Tibial nerve (tissue), 4 donors: ENCODE measurements around the gene RINL. TPM values are rescaled to one million over a fixed set of nuclear protein-coding genes. Genes with fewer than 3 reads are reported as not detected.
A peak's percentile ranks its signal among the peaks of the same experiment; 100 is the strongest.

Source experiments
- DNase-seq, 2 donors: peaks; one replicate each; pipeline ENCODE4 v3.0.0-alpha.2; 2019; ENCODE audit warnings: low spot score in 2 of 2
- H3K27ac ChIP-seq, 4 donors: fragments of 200-600 bp; sonication (generic) in 3 of 4; one replicate each; pipeline ENCODE4 v1.5.1; 2017 to 2019; ENCODE audit warnings: mild to moderate bottlenecking in 1 of 4
- H3K27me3 ChIP-seq, 2 donors: fragments of 200-600 bp; sonication (generic) in 1 of 2; one replicate each; pipeline versions ENCODE4 v1.5.1 to v1.6.0; 2017 to 2019
- H3K36me3 ChIP-seq, 3 donors: fragments of 200-600 bp; sonication (generic); one replicate each; pipeline ENCODE4 v1.5.1; 2018 to 2019
- H3K4me1 ChIP-seq, 4 donors: fragments of 200-600 bp; sonication (generic) in 3 of 4; one replicate each; pipeline ENCODE4 v1.5.1; 2017 to 2019
- H3K4me3 ChIP-seq, 4 donors: fragments of 200-600 bp; sonication (generic) in 3 of 4; one replicate each; pipeline ENCODE4 v1.5.1; 2017 to 2019; ENCODE audit warnings: mild to moderate bottlenecking in 1 of 4, moderate library complexity in 1 of 4
- H3K9me3 ChIP-seq, 4 donors: fragments of 200-600 bp; sonication (generic) in 3 of 4; one replicate each; pipeline ENCODE4 v1.5.1; 2017 to 2019
- EP300 ChIP-seq, 2 donors: sonication (generic); formaldehyde crosslinking; IDR thresholded peaks; one replicate each; pipeline ENCODE4 v1.6.1; 2017; ENCODE audit warnings: antibody characterized with exemption in 2 of 2, mild to moderate bottlenecking in 1 of 2
- POLR2A ChIP-seq, 2 donors: fragments of 450-650 bp; IDR thresholded peaks; one replicate each; pipeline ENCODE4 v1.6.1; 2017; ENCODE audit warnings: antibody characterized with exemption in 2 of 2, mild to moderate bottlenecking in 2 of 2, moderate library complexity in 2 of 2
- WGBS, 2 donors: methylation state at CpG; one replicate each; pipeline ENCODE4 v1.1.5; 2018; 5-methylcytosine and 5-hydroxymethylcytosine counted together
- total RNA-seq, 4 donors: library from RNA; depleted of rRNA; stranded (reverse); fragments of >200 nt; gene quantifications; one replicate each; pipeline ENCODE4 v1.1.0, GENCODE V29; 2016
- TF ChIP-seq, protein P1 (sequence below), 5 experiments: fragments of 200-600 bp in 3 of 5; fragments of 450-650 bp in 2 of 5; sonication (generic) in 3 of 5; IDR thresholded peaks; one replicate each; pipeline ENCODE4 v1.5.1; 2016 to 2019; ENCODE audit warnings: antibody characterized with exemption in 5 of 5, mild to moderate bottlenecking in 3 of 5, moderate library complexity in 2 of 5

RINL gene
- total RNA-seq, 4 donors from 2014 or later, result 8.4 to 28.8 (median 11.6) TPM

DNA sequence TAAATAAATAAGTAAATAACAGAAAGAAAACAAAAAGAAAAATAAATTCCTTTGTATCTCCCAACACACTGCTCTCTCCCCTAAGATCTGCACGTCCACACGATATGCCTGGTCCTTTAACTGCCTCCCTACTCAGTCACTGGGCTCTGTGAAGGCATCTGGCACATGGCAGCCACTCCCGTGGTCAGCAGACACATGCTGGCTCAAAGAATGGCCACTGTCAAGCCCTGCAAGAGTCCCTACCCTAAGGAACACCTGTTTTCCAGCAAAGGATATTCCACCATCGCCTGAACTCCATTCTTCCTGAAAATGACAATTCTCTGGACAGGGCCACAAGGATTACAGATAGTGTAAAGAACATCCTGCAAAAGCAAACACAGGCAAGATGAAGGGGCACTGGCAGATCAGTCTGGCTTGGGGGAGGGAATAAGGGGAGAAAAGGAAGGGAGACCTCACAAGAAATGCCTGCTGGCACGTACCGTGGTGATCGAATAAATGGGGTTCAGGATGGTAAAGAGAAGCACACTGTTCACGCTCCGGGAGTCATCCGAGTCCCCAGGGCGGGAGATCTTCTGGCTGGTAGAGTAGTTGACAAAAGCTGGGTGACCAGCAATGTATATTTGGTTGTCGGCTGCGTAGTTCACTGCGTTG, 32.6 kb downstream of the RINL start:
- H3K27me3 ChIP-seq, result no peaks in the 10 kb centered on the region
- no peak overlapping the region for H3K27ac ChIP-seq
- no peaks in the 10 kb centered on the region for H3K9me3 ChIP-seq
- no peak overlapping the region for H3K4me3 ChIP-seq
- DNase-seq, result no peak
- TF ChIP-seq POLR2A (IDR thresholded peaks at IDR 0.05) (no peak), EP300 (IDR thresholded peaks at IDR 0.05) (no peak)
- TF ChIP-seq, protein P1, sequence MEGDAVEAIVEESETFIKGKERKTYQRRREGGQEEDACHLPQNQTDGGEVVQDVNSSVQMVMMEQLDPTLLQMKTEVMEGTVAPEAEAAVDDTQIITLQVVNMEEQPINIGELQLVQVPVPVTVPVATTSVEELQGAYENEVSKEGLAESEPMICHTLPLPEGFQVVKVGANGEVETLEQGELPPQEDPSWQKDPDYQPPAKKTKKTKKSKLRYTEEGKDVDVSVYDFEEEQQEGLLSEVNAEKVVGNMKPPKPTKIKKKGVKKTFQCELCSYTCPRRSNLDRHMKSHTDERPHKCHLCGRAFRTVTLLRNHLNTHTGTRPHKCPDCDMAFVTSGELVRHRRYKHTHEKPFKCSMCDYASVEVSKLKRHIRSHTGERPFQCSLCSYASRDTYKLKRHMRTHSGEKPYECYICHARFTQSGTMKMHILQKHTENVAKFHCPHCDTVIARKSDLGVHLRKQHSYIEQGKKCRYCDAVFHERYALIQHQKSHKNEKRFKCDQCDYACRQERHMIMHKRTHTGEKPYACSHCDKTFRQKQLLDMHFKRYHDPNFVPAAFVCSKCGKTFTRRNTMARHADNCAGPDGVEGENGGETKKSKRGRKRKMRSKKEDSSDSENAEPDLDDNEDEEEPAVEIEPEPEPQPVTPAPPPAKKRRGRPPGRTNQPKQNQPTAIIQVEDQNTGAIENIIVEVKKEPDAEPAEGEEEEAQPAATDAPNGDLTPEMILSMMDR (IDR thresholded peaks at IDR 0.05), result no peak
- H3K4me1 ChIP-seq, result peaks cover 0 to 67% (median 28%) of the 10 kb centered on the region in 4 donors
- 87 to 91% methylated on average over 14 of the region's 14 CpGs for WGBS, 2 donors
- H3K36me3 ChIP-seq, result peaks cover 22 to 73% (median 66%) of the 10 kb centered on the region in 3 donors

DNA sequence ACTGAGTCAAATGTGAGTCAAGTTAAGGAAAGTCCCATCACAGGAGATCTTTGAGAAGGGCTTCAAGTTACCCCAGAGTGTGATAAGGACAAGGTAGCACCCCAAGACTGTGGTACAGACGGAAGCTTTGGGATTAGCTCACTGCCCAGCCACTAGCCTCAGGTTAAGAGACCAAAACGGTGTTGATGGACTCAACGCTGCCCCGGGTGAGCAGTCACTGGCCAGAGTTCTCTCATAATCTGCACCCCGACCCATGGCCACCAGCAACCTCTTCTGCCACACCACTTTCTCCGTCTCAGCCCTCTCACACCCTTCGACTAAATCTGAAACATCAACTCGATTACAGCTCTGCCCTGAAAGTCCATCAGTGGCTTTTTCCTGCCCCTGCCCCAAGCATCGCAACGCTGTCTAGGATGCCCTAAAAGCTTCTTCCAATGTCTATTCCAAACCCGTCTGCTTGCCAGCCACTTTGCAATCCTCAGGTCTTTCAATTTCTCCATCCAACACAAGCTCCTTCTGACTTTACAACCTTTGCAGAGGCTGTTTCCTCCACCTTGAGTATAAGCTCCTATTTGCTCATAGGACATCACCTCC, 33.9 kb downstream of the RINL start:
- TF ChIP-seq POLR2A (IDR thresholded peaks at IDR 0.05) (no peak), EP300 (IDR thresholded peaks at IDR 0.05) (no peak)
- TF ChIP-seq, protein P1 (IDR thresholded peaks at IDR 0.05), result no peak
- Histone ChIP-seq H3K36me3 (peaks cover 22 to 86% (median 77%) of the 10 kb centered on the region in 3 donors), H3K27me3 (no peaks in the 10 kb centered on the region), H3K9me3 (no peaks in the 10 kb centered on the region), H3K4me3 (no peak overlapping the region), H3K27ac (no peak overlapping the region), H3K4me1 (peaks cover 0 to 69% (median 28%) of the 10 kb centered on the region in 4 donors)
- 91 to 93% methylated on average over 11 of the region's 11 CpGs for WGBS, 2 donors
- no peak for DNase-seq

DNA sequence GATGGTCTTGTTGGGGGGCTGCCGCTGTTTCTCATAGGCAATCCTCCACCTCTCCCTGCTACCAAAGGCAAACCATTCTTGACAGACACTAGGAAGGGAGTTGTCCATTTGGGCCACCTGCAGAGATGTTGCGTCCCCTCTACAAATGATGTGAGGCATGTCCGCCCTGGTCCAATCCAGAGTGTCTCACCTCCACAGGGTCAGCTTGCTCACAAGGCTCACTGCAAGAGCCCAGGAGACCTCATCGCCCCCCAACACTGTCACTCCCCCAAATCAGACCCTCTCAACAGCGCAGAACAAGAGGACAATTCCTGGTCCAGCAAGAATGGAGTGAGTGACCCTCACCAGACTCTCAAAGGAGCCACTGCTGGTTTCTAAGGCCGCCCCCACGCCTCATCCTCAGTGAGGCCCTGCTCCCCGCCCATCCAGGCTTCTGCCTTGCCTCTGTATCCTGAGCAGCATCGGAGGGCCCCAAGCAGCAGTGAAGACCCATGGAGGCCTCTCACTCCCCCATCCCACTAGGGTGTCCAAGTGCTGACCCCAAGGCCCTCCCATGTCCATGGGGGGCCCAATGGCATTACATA, 34.8 kb downstream of the RINL start:
- DNase-seq, result no peak
- TF ChIP-seq, protein P1 (IDR thresholded peaks at IDR 0.05), result no peak
- TF ChIP-seq EP300 (IDR thresholded peaks at IDR 0.05) (no peak), POLR2A (IDR thresholded peaks at IDR 0.05) (no peak)
- H3K9me3 ChIP-seq, result no peaks in the 10 kb centered on the region
- H3K36me3 ChIP-seq, result peaks cover 22 to 95% (median 86%) of the 10 kb centered on the region in 3 donors
- H3K4me1 ChIP-seq, result peaks cover 0 to 62% (median 22%) of the 10 kb centered on the region in 4 donors
- 94 to 95% methylated on average over 8 to 9 of the region's 9 CpGs for WGBS, 2 donors
- H3K27me3 ChIP-seq, result no peaks in the 10 kb centered on the region
- H3K4me3 ChIP-seq, result no peak overlapping the region
- H3K27ac ChIP-seq, result peak overlapping the region in 2 of 4 donors; percentile 10 to 62

DNA sequence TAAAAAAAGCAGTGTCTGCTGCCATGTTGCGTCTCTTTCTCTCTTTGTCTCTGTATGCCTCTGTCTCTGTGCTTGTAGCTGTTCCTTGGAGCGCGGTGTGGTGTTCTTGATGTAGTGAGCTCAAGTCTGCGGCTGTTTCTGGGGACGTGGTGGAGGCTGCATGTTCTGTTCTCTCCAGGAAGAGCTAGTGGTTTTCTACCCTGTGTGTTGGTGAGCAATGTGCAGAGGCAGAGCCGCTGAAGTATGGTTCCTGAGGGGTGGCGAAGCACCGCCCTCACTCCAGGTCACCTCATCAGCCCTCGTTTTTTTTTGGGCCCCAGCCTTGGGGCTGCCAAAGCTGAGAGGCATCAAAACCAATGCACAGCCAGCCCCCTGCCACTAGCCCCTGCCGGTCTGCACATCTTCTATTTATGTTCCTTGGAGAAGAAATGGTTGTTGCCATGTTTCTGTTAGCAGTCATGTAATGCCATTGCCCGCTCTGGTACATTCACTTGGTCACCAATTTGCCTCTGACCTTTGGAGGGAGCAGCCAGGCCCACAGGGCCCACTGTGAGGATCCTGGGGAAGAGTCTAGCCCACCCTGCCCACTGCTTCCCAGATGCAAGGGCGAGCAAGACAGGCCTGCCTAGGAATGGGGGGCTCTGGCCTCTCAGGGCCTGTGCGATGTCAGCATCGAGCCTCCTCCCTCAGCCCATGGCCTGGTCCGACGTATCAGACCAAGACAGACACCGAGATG, 35.5 kb downstream of the RINL start:
- TF ChIP-seq, protein P1 (IDR thresholded peaks at IDR 0.05), result no peak
- TF ChIP-seq POLR2A (IDR thresholded peaks at IDR 0.05) (no peak), EP300 (IDR thresholded peaks at IDR 0.05) (no peak)
- Histone ChIP-seq H3K4me1 (peaks cover 0 to 56% (median 15%) of the 10 kb centered on the region in 4 donors), H3K9me3 (no peaks in the 10 kb centered on the region), H3K4me3 (no peak overlapping the region), H3K27ac (peak overlapping the region in 2 of 4 donors; percentile 10 to 62), H3K36me3 (peaks cover 22 to 100% (median 93%) of the 10 kb centered on the region in 3 donors), H3K27me3 (no peaks in the 10 kb centered on the region)
- no peak for DNase-seq
- 83 to 89% methylated on average over 15 to 16 of the region's 17 CpGs for WGBS, 2 donors
